H1 (cell line): ENCODE measurements around the gene MRI1. TPM values are rescaled to one million over a fixed set of nuclear protein-coding genes. Genes with fewer than 3 reads are reported as not detected.

Experiments used
- BCL11A ChIP-seq, 2 experiments: IDR thresholded peaks; one replicate each; pipeline ENCODE4 v1.6.1; 2011; ENCODE audit warnings: low read depth in 2 of 2, low read length in 2 of 2, mild to moderate bottlenecking in 2 of 2
- CBX5 ChIP-seq: fragments of 300-800, 300-1000 bp; sonication (generic); IDR thresholded peaks from 2 replicates; pipeline ENCODE4 v1.7.1; 2016; ENCODE audit warnings: antibody characterized with exemption, low read length, low read depth
- FOSL1 ChIP-seq: IDR thresholded peaks from 2 replicates; pipeline ENCODE4 v1.6.1; 2011; ENCODE audit warnings: mild to moderate bottlenecking, low read depth, low read length, moderate library complexity; ENCODE audit not compliant: insufficient read depth
- GTF2F1 ChIP-seq: IDR thresholded peaks from 2 replicates; pipeline ENCODE4 v1.6.1; 2012; ENCODE audit warnings: low read depth, low read length, improper control_type of control experiment, borderline replicate concordance
- HDAC6 ChIP-seq: IDR thresholded peaks from one replicate; pipeline ENCODE4 v1.7.1; 2012; ENCODE audit warnings: low read depth, mild to moderate bottlenecking, inconsistent platforms, low read length, moderate library complexity
- JUN ChIP-seq: IDR thresholded peaks from 2 replicates; pipeline ENCODE4 v1.6.1; 2011; ENCODE audit warnings: low read depth, mild to moderate bottlenecking, improper control_type of control experiment, low read length
- NANOG ChIP-seq: IDR thresholded peaks from 2 replicates; pipeline ENCODE4 v1.6.1; 2011; ENCODE audit warnings: low read length, low read depth, mild to moderate bottlenecking, inconsistent platforms; ENCODE audit not compliant: insufficient read depth, poor library complexity, severe bottlenecking
- POLR2A ChIP-seq, 2 experiments: IDR thresholded peaks; 1 replicate in 1 of 2; 2 replicates in 1 of 2; pipeline ENCODE4 v1.6.1; 2011; ENCODE audit warnings: low read depth in 2 of 2, low read length in 2 of 2, mild to moderate bottlenecking in 2 of 2; ENCODE audit errors: control extremely low read depth in 1 of 2
- POLR2AphosphoS5 ChIP-seq: IDR thresholded peaks from 2 replicates; pipeline ENCODE4 v1.6.1; 2011; ENCODE audit warnings: low read depth, low read length
- RBBP5 ChIP-seq: IDR thresholded peaks from 2 replicates; pipeline ENCODE4 v1.7.1; 2012; ENCODE audit warnings: low read depth, mild to moderate bottlenecking, inconsistent platforms, low read length, moderate library complexity, borderline replicate concordance
- RXRA ChIP-seq: IDR thresholded peaks from 2 replicates; pipeline ENCODE4 v1.6.1; 2011; ENCODE audit warnings: low read depth, mild to moderate bottlenecking, low read length, moderate library complexity; ENCODE audit not compliant: insufficient read depth
- SP1 ChIP-seq: IDR thresholded peaks from 2 replicates; pipeline ENCODE4 v1.6.1; 2011; ENCODE audit warnings: low read depth, low read length
- SP2 ChIP-seq: IDR thresholded peaks from 2 replicates; pipeline ENCODE4 v1.6.1; 2012; ENCODE audit warnings: mild to moderate bottlenecking, low read length, inconsistent platforms
- TAF7 ChIP-seq: optimal IDR thresholded peaks from 2 replicates; pipeline ENCODE3; 2011; ENCODE audit warnings: low read depth, mild to moderate bottlenecking, inconsistent platforms, low read length, moderate library complexity, borderline replicate concordance
- TCF12 ChIP-seq: IDR thresholded peaks from 2 replicates; pipeline ENCODE4 v1.6.1; 2011; ENCODE audit warnings: low read depth, mild to moderate bottlenecking, low read length
- polyA plus RNA-seq, 7 experiments: library from polyadenylated mRNA; depleted of rRNA in 3 of 7; stranded (reverse) in 5 of 7; unstranded in 2 of 7; fragments of >200 nt in 5 of 7; fragments of 200-250 nt in 2 of 7; gene quantifications; 1 replicate in 5 of 7; 2 replicates in 1 of 7; 4 replicates in 1 of 7; pipeline versions ENCODE4 v1.2.1 to v1.2.3, GENCODE V29; 2011 to 2013; ENCODE audit warnings: missing spikeins in 2 of 7, mixed read lengths in 2 of 7
- total RNA-seq: library from RNA; stranded (reverse); fragmentation: NEBNext Ultra II Directional; extraction: Animal tissue kit (Norgen Biotek cat#: 25700); gene quantifications from 2 replicates; pipeline ENCODE4 v1.2.1, GENCODE V29; 2021
- TF ChIP-seq, protein P1 (sequence below): IDR thresholded peaks from 2 replicates; pipeline ENCODE4 v1.6.1; 2011; ENCODE audit warnings: low read length, improper control_type of control experiment
- TF ChIP-seq, protein P2 (sequence below): IDR thresholded peaks from 2 replicates; pipeline ENCODE4 v1.6.1; 2012; ENCODE audit warnings: inconsistent platforms
- TF ChIP-seq, protein P3 (sequence below), 3 experiments: IDR thresholded peaks; 1 replicate in 2 of 3; 2 replicates in 1 of 3; pipeline versions ENCODE4 v1.5.1 to v1.6.1; 2011; ENCODE audit warnings: low read length in 3 of 3, mild to moderate bottlenecking in 3 of 3, inconsistent platforms in 2 of 3, low read depth in 1 of 3, moderate library complexity in 1 of 3; ENCODE audit not compliant: insufficient read depth in 1 of 3; ENCODE audit errors: control extremely low read depth in 1 of 3
- TF ChIP-seq, protein P4 (sequence below): IDR thresholded peaks from 2 replicates; pipeline ENCODE4 v1.6.1; 2012; ENCODE audit warnings: inconsistent platforms

MRI1 gene
- total and polyA plus RNA-seq, 2 of the 8 experiments (the other 6 are each of a cell fraction or from before 2014, with no cell fraction given): 24.5 to 29.5 TPM

DNA sequence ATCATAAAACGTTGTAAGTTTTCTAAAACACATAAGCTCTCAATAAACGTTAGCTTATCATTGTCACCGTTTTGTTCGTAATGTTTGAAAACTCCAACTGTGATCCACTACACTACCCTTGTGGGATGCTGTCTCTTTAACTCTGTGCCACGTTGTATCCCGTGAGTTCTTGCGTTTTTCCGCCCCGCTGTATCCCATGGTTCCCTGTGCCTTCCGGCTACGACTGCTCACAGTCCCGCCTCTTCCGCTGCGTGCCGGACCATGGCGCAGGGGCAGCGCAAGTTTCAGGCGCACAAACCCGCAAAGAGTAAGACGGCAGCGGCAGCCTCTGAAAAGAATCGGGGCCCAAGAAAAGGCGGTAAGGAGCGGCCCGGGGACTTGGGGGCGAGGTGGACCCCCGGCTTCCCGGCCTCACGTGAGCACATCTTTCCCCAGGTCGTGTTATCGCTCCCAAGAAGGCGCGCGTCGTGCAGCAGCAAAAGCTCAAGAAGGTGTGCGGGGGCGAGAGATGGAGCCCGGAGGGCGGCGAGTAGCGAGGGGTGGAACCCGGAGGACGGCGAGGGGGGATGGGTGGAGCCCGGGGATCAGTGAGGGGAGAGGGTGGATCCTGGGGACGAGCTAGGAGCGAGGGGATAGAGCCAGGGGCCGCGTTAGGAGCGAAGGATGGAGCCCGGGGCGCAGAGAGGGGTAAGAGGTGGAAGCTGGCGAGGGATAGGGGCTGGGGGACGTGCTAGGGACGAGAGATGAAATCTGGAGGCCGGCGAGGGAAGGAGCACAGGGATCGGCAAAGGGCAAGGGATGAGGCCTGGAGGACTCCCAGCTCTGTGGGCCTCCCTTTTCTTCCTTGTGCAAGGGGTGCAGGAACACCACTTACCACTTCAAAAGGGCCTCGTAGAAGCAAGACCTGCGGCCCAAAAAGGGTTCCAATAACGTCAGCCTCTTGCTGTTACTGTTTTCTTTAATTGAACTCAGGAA is 10.2 kb downstream of the MRI1 start, which contains the start of gene C19orf53 (continued):
- peak; percentile 89 for TF ChIP-seq TAF7
- TF ChIP-seq POLR2AphosphoS5: peak; percentile 94
- no peak for TF ChIP-seq RBBP5
- TF ChIP-seq, protein P1, sequence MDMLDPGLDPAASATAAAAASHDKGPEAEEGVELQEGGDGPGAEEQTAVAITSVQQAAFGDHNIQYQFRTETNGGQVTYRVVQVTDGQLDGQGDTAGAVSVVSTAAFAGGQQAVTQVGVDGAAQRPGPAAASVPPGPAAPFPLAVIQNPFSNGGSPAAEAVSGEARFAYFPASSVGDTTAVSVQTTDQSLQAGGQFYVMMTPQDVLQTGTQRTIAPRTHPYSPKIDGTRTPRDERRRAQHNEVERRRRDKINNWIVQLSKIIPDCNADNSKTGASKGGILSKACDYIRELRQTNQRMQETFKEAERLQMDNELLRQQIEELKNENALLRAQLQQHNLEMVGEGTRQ: no peak
- TF ChIP-seq, protein P2, sequence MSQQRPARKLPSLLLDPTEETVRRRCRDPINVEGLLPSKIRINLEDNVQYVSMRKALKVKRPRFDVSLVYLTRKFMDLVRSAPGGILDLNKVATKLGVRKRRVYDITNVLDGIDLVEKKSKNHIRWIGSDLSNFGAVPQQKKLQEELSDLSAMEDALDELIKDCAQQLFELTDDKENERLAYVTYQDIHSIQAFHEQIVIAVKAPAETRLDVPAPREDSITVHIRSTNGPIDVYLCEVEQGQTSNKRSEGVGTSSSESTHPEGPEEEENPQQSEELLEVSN: peak; percentile 56; the same call in 1 of the 2 replicates
- TF ChIP-seq RXRA: no peak
- peak; percentile 88 to 95 for TF ChIP-seq POLR2A (IDR thresholded peaks at IDR 0.05; ENCODE audit: control extremely low read depth in 1 of 2, low read depth in 2 of 2, low read length in 2 of 2)
- no peak for TF ChIP-seq CBX5
- peak; percentile 28 for TF ChIP-seq GTF2F1
- TF ChIP-seq SP1: peak; percentile 92
- TF ChIP-seq FOSL1: no peak
- TF ChIP-seq, protein P3, sequence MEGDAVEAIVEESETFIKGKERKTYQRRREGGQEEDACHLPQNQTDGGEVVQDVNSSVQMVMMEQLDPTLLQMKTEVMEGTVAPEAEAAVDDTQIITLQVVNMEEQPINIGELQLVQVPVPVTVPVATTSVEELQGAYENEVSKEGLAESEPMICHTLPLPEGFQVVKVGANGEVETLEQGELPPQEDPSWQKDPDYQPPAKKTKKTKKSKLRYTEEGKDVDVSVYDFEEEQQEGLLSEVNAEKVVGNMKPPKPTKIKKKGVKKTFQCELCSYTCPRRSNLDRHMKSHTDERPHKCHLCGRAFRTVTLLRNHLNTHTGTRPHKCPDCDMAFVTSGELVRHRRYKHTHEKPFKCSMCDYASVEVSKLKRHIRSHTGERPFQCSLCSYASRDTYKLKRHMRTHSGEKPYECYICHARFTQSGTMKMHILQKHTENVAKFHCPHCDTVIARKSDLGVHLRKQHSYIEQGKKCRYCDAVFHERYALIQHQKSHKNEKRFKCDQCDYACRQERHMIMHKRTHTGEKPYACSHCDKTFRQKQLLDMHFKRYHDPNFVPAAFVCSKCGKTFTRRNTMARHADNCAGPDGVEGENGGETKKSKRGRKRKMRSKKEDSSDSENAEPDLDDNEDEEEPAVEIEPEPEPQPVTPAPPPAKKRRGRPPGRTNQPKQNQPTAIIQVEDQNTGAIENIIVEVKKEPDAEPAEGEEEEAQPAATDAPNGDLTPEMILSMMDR (IDR thresholded peaks at IDR 0.05; ENCODE audit: control extremely low read depth in 1 of 3, insufficient read depth in 1 of 3, low read depth in 1 of 3, low read length in 3 of 3): no peak
- no peak for TF ChIP-seq JUN
- no peak for TF ChIP-seq NANOG
- TF ChIP-seq, protein P4, sequence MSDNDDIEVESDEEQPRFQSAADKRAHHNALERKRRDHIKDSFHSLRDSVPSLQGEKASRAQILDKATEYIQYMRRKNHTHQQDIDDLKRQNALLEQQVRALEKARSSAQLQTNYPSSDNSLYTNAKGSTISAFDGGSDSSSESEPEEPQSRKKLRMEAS: peak; percentile 89
- no peak; the same call in 1 of the 2 replicates for TF ChIP-seq SP2
- TF ChIP-seq HDAC6: no peak
- no peak for TF ChIP-seq BCL11A (IDR thresholded peaks at IDR 0.05; ENCODE audit: low read depth in 2 of 2, low read length in 2 of 2)
- 0 out of 2 replicates have a peak, but pooled peaks have one; percentile 69 for TF ChIP-seq TCF12
